GM12878 (cell line): ENCODE measurements around the gene DPPA4. TPM values are rescaled to one million over a fixed set of nuclear protein-coding genes. Genes with fewer than 3 reads are reported as not detected.
"Not testable (repeated sequence)": the region's sequence is repeated elsewhere in the genome, so short reads cannot be mapped to it uniquely, and the experiment has no call there.

Experiments
- ATAC-seq: fragments of 200-7000 bp; cut with Tn5 transposase; 3 replicates; pipeline ENCODE4 v1.9.1; 2020; ENCODE audit warnings: mild to moderate bottlenecking, moderate library complexity
- BruUV-seq: library from RNA; stranded (reverse); fragments of 400-500 nt; replicated peaks from 2 replicates; lab custom pipeline; 2021; lab: Mats Ljungman, UMichigan
- CTCF ChIA-PET: fragments of 300-600 bp; sonication (Branson Sonifier 250); formaldehyde crosslinking; extraction: SDS; loops from one replicate; lab custom pipeline; 2021; ENCODE audit warnings: inconsistent platforms; lab: Yijun Ruan, JAX
- POLR2A ChIA-PET: fragments of 350-600 bp; formaldehyde crosslinking; extraction: SDS; loops from one replicate; lab custom pipeline; 2021; ENCODE audit warnings: inconsistent platforms; lab: Charles Lee
- RAD21 ChIA-PET: fragments of 300-600 bp; sonication (Branson Sonifier 250); formaldehyde crosslinking; loops from one replicate; lab custom pipeline; 2023; ENCODE audit warnings: antibody characterized with exemption; ENCODE audit not compliant: unreplicated experiment; lab: Charles Lee
- SMC1A ChIA-PET: fragments of 300-600 bp; sonication (Branson Sonifier 250); formaldehyde crosslinking; loops from one replicate; lab custom pipeline; 2023; ENCODE audit not compliant: unreplicated experiment, uncharacterized antibody; lab: Charles Lee
- DNase-seq: peaks from one replicate; pipeline ENCODE4 v3.0.0-alpha.2; 2011; ENCODE audit warnings: low read depth, low spot score
- FAIRE-seq: peaks from 3 replicates; lab custom pipeline; 2011; peaks lifted over from hg19 to GRCh38; lab: Jason Lieb, UNC
- H2AFZ ChIP-seq: 2 replicates; pipeline ENCODE4 v1.6.0; 2011; ENCODE audit warnings: low read depth, low read length, control low read depth; ENCODE audit not compliant: control insufficient read depth
- H3K27ac ChIP-seq: 2 replicates; pipeline ENCODE4 v1.5.1; 2011; ENCODE audit warnings: control low read depth; ENCODE audit not compliant: control insufficient read depth, insufficient read depth
- H3K27me3 ChIP-seq, 2 experiments: replicated peaks in 1 of 2; 2 replicates each; pipeline versions ENCODE4 v1.6.0 to v1.6.1; 2011; ENCODE audit warnings: low read length in 1 of 2; ENCODE audit not compliant: control insufficient read depth in 2 of 2, insufficient read depth in 2 of 2
- H3K36me3 ChIP-seq, 2 experiments: 2 replicates each; pipeline ENCODE4 v1.5.1; 2011; ENCODE audit warnings: low read length in 1 of 2; ENCODE audit not compliant: control insufficient read depth in 2 of 2, insufficient read depth in 2 of 2
- H3K4me1 ChIP-seq: 2 replicates; pipeline ENCODE4 v1.6.1; 2011; ENCODE audit warnings: mild to moderate bottlenecking, low read length, moderate library complexity, mixed read lengths; ENCODE audit not compliant: control insufficient read depth, insufficient read depth
- H3K4me2 ChIP-seq: 2 replicates; pipeline ENCODE4 v1.6.0; 2011; ENCODE audit warnings: control low read depth; ENCODE audit not compliant: control insufficient read depth, insufficient read depth
- H3K4me3 ChIP-seq: fragments of 200-600 bp; sonication (generic); 2 replicates; pipeline ENCODE4 v1.5.1; 2016
- H3K79me2 ChIP-seq: 2 replicates; pipeline ENCODE4 v1.6.0; 2011; ENCODE audit warnings: low read length; ENCODE audit not compliant: control insufficient read depth, insufficient read depth
- H3K9ac ChIP-seq: 2 replicates; pipeline ENCODE4 v1.8.0; 2011; ENCODE audit warnings: low read length, control low read depth, mixed read lengths; ENCODE audit not compliant: control insufficient read depth, insufficient read depth
- H3K9me3 ChIP-seq: replicated peaks from 3 replicates; pipeline ENCODE4 v1.5.1; 2011; ENCODE audit warnings: mild to moderate bottlenecking, low read length; ENCODE audit not compliant: control insufficient read depth, insufficient read depth
- H4K20me1 ChIP-seq: 2 replicates; pipeline ENCODE4 v1.6.0; 2011; ENCODE audit not compliant: control insufficient read depth, insufficient read depth
- CEBPB ChIP-seq, 2 experiments: fragments of 150-350 bp in 1 of 2; IDR thresholded peaks; 2 replicates each; pipeline ENCODE4 v1.6.1; 2012 to 2014; ENCODE audit warnings: low read depth in 2 of 2, low read length in 2 of 2, borderline replicate concordance in 1 of 2, inconsistent platforms in 1 of 2
- CUX1 ChIP-seq: IDR thresholded peaks from 2 replicates; pipeline ENCODE4 v1.6.1; 2012; ENCODE audit warnings: improper control_type of control experiment, low read depth, low read length; ENCODE audit not compliant: insufficient replicate concordance
- EGR1 ChIP-seq, 2 experiments: IDR thresholded peaks; 1 replicate in 1 of 2; 2 replicates in 1 of 2; pipeline ENCODE4 v1.6.1; 2011 to 2012; ENCODE audit warnings: low read depth in 2 of 2, low read length in 2 of 2, borderline replicate concordance in 1 of 2, mild to moderate bottlenecking in 1 of 2, moderate library complexity in 1 of 2
- FOS ChIP-seq: IDR thresholded peaks from 3 replicates; pipeline ENCODE4 v1.6.1; 2011; ENCODE audit warnings: borderline replicate concordance; ENCODE audit not compliant: insufficient read length; ENCODE audit errors: extremely low read depth
- NFYA ChIP-seq: IDR thresholded peaks from 2 replicates; pipeline ENCODE4 v1.6.1; 2011; ENCODE audit warnings: low read depth, mild to moderate bottlenecking, low read length, improper control_type of control experiment, borderline replicate concordance
- PAX5 ChIP-seq: IDR thresholded peaks from 2 replicates; pipeline ENCODE4 v1.6.1; 2011; ENCODE audit warnings: low read depth, low read length, borderline replicate concordance
- RFX5 ChIP-seq: IDR thresholded peaks from 2 replicates; pipeline ENCODE4 v1.6.1; 2011; ENCODE audit warnings: low read depth, low read length, improper control_type of control experiment
- SMAD5 ChIP-seq: IDR thresholded peaks from 2 replicates; pipeline ENCODE4 v1.6.1; 2016; ENCODE audit warnings: antibody characterized with exemption, low read depth
- SREBF1 ChIP-seq: IDR thresholded peaks from 2 replicates; pipeline ENCODE4 v1.6.1; 2012; ENCODE audit warnings: mild to moderate bottlenecking, low read length
- YBX1 ChIP-seq: fragments of 450-650 bp; IDR thresholded peaks from 2 replicates; pipeline ENCODE4 v1.6.1; 2016; ENCODE audit warnings: antibody characterized with exemption
- ZNF622 ChIP-seq: fragments of 450-650 bp; IDR thresholded peaks from 2 replicates; pipeline ENCODE4 v1.6.1; 2017; ENCODE audit warnings: mild to moderate bottlenecking, inconsistent platforms
- WGBS: methylation state at CpG from one replicate; pipeline ENCODE4 v1.1.6; 2016; ENCODE audit warnings: low lambda C conversion rate; ENCODE audit not compliant: insufficient replicate concordance, insufficient coverage; ENCODE audit errors: missing lambda C conversion rate; 5-methylcytosine and 5-hydroxymethylcytosine counted together
- in situ Hi-C: fragments of 300-500 bp; cut with MboI; formaldehyde crosslinking; loops from 9 replicates; pipeline ENCODE4 v1.14.3; 2018; ENCODE audit warnings: mixed read lengths
- intact Hi-C: fragments of 100-400 bp; cut with micrococcal nuclease; formaldehyde crosslinking; loops from one replicate; pipeline ENCODE4 v1.14.2; 2022; ENCODE audit not compliant: unreplicated experiment
- polyA plus RNA-seq, 11 experiments: library from polyadenylated mRNA; depleted of rRNA in 4 of 11; unstranded in 6 of 11; stranded (reverse) in 5 of 11; fragments of >200 nt; fragmentation: Nextera tagmentation in 4 of 11; fragmentation: Illumina TruSeq in 1 of 11; extraction: Ambion mirVana in 4 of 11; extraction: Trizol in 1 of 11; gene quantifications; 1 replicate in 1 of 11; 2 replicates in 10 of 11; pipeline versions ENCODE4 v1.2.1 to v1.2.3, GENCODE V29; 2011 to 2016; ENCODE audit warnings: inconsistent platforms in 2 of 11, missing spikeins in 2 of 11, low read depth in 1 of 11
- total RNA-seq, 4 experiments: library from RNA; depleted of rRNA in 3 of 4; stranded (reverse); fragments of >200 nt in 3 of 4; fragmentation: Illumina TruSeq in 1 of 4; extraction: Trizol in 1 of 4; gene quantifications; 2 replicates each; pipeline versions ENCODE4 v1.2.1 to v1.2.3, GENCODE V29; 2013 to 2021

The DPPA4 gene
- total and polyA plus RNA-seq, 10 of the 15 experiments (the other 5 are each of a cell fraction or from before 2014, with no cell fraction given), result 0.01 to 0.90 (median 0.44) TPM; not detected in 5

GRCh38 chr3:109374434-109374833 is 37.1 kb upstream of the DPPA4 start:
- WGBS, result 29% methylated on average over 4 of the region's 4 CpGs
- intact Hi-C loops, H3K79me2 ChIP-seq, CTCF ChIA-PET, H4K20me1 ChIP-seq, POLR2A ChIA-PET, H3K4me3 ChIP-seq, H3K36me3 ChIP-seq, H2AFZ ChIP-seq, H3K27me3 ChIP-seq, FAIRE-seq, BruUV-seq, in situ Hi-C loops, H3K4me1 ChIP-seq, ATAC-seq, H3K9ac ChIP-seq, H3K9me3 ChIP-seq, RAD21 ChIA-PET, H3K4me2 ChIP-seq, DNase-seq, H3K27ac ChIP-seq: not testable (repeated sequence)
- SMC1A ChIA-PET, result interaction anchor here (0.6 kb wide), 1 partner anchor 1900 kb away, joined by 3 read pairs; no protein-coding TSS in a partner anchor

- WGBS, result 2% methylated on average over 2 of the region's 2 CpGs
These were observed 36.6 kb upstream of the DPPA4 start for GRCh38 chr3:109373933-109374332.

More at GRCh38 chr3:109373933-109374332, 36.6 kb upstream of the DPPA4 start:
- Histone ChIP-seq H3K79me2 (no peaks in the 10 kb centered on the region), H3K27me3 (no peaks in the 10 kb centered on the region), H2AFZ (no peak overlapping the region), H3K9ac (no peak overlapping the region), H3K4me2 (no peak overlapping the region), H3K36me3 (no peaks in the 10 kb centered on the region), H3K4me3 (no peak overlapping the region), H3K9me3 (no peaks in the 10 kb centered on the region), H3K4me1 (no peaks in the 10 kb centered on the region), H4K20me1 (no peaks in the 10 kb centered on the region), H3K27ac (no peak overlapping the region)
- BruUV-seq, result no TSS peak
- no peak for TF ChIP-seq SMAD5
- TF ChIP-seq YBX1, result no peak
- TF ChIP-seq NFYA, result no peak
- TF ChIP-seq FOS, result no peak
- no peak for TF ChIP-seq CEBPB (IDR thresholded peaks at IDR 0.05; ENCODE audit: borderline replicate concordance in 1 of 2, low read depth in 2 of 2, low read length in 2 of 2)
- TF ChIP-seq PAX5, result no peak
- TF ChIP-seq CUX1, result no peak
- no peak for TF ChIP-seq SREBF1
- TF ChIP-seq ZNF622, result no peak
- no peak for TF ChIP-seq EGR1 (IDR thresholded peaks at IDR 0.05; ENCODE audit: borderline replicate concordance in 1 of 2, low read depth in 2 of 2, low read length in 2 of 2)
- TF ChIP-seq RFX5, result no peak
- ChIA-PET CTCF (no interaction called here), RAD21 (no interaction called here), SMC1A (no interaction called here), POLR2A (no interaction called here)
- no peak for ATAC-seq
- DNase-seq, result no peak
- intact Hi-C loops (no loop called here), in situ Hi-C loops (no loop called here)
- no peak for FAIRE-seq
